Measurements from ENCODE around the gene HIGD2A.
A peak's percentile ranks its signal among the peaks of the same experiment; 100 is the strongest.

The HIGD2A gene

DNA sequence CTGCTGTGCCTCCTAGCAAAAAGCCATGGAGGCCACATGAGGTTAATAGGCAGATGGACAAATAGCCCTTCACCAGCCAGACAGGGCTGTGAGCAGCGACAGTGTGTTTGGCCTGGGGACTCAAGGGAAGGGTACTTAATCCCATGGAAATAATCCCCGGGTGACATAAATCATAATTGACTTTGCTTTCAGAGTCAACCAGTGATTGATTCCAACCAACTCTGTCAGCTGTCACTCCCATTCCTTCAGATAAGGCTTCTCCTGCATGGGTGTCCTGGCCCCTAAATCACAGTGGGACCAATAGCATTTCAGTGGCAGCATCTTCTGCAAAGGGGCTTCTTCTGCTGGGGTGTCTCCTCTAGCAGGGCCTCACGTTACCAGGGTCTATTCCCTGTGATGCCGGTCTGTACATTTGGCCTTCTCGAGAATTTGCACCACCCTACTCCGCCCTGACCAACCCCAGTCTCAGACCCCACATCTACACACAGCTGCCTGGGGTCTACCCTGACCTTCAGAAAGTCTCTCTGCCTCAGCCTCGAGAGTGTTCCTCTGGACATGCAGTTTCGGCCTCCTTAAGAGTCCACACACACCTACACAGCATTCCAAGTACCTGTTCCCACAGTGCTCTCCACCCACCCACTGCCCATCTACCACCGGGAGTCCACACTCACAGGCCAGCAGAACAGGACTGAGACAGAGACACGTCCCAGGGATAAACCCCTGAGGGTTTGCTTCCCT, 24.1 kb downstream of the HIGD2A start:
- H3K4me3 Mint-ChIP-seq: no peak overlapping the region
- no peak for DNase-seq
- no peaks in the 10 kb centered on the region for H3K9me3 Mint-ChIP-seq
- H3K4me1 Mint-ChIP-seq: peaks cover 33 to 48% of the 10 kb centered on the region in 2 donors
- no peak overlapping the region for H3K27ac Mint-ChIP-seq
- H3K27me3 Mint-ChIP-seq: no peaks in the 10 kb centered on the region
- H3K36me3 Mint-ChIP-seq: peaks cover 11 to 18% of the 10 kb centered on the region in 2 donors
- ATAC-seq (replicated peaks): no peak

DNA sequence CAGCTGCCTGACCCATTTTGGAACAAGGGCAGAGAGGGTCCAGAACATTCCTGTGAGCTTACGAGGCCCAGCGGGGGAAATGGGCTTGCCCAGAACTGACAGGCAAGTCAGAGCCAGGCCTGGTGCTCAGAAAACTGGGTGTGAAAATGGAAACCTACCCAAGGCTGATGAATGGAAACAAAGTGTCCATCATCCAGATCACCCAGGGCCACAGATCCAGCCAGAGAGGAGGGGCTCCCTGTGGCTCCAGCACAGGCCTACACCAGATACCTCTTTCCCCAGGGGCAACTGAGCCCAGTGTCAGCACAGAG, 24.7 kb downstream of the HIGD2A start:
- peaks cover 33 to 48% of the 10 kb centered on the region in 2 donors for H3K4me1 Mint-ChIP-seq
- no peak for DNase-seq

DNA sequence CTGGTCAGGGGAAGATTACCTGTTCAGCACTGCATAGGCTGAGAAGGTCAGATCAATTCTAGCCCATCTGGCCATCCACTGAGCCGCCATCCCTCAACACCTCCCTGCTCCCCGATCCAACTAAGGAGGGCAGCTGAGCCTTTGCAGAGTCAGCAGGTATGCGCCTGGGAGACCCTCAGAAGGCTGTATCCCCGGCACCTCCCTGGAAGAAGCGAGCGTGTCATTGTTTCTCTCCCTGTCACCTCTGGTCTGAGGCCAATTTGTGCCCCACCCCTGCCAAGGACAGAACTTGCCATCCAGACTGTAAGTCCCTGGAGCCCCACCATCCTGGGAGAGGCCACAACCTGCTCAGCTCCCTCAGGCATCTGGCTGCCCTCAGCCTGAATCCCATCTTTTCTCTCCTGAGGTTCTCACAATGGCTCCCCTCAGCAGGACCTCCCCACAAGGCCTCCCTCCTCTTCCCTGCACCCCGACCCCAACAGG, 25.2 kb downstream of the HIGD2A start:
- no peaks in the 10 kb centered on the region for H3K27me3 Mint-ChIP-seq
- peaks cover 33 to 48% of the 10 kb centered on the region in 2 donors for H3K4me1 Mint-ChIP-seq
- H3K27ac Mint-ChIP-seq: no peak overlapping the region
- ATAC-seq (replicated peaks): no peak
- no peak for DNase-seq
- no peaks in the 10 kb centered on the region for H3K9me3 Mint-ChIP-seq
- H3K36me3 Mint-ChIP-seq: peaks cover 11 to 18% of the 10 kb centered on the region in 2 donors
- no peak overlapping the region for H3K4me3 Mint-ChIP-seq

More for the DNA sequence above, 24.7 kb downstream of the HIGD2A start:
- no peak for ATAC-seq (replicated peaks)
- Mint-ChIP-seq H3K27ac (no peak overlapping the region), H3K27me3 (no peaks in the 10 kb centered on the region), H3K9me3 (no peaks in the 10 kb centered on the region), H3K36me3 (peaks cover 11 to 18% of the 10 kb centered on the region in 2 donors), H3K4me3 (no peak overlapping the region)

DNA sequence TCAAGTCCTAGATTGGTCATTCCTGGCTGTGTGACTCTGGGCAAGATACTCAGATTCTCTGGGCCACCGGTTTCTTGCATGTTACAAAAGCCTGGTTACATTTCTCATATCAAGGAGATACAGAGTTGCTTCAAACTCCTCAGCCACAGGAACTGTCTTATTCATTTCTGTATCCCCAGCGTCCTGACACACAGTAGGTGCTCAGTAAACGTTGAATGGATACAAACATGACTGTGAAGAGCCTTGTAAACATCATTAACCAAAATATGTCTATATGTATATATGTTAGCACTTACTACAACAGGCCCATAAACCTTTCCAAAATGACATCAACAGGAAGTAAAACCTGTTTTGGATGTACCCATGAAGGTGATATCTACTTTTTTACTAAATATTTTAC, 26.2 kb downstream of the HIGD2A start:
- Mint-ChIP-seq H3K9me3 (no peaks in the 10 kb centered on the region), H3K4me1 (peaks cover 33 to 48% of the 10 kb centered on the region in 2 donors), H3K27ac (peak overlapping the region; percentile 37), H3K4me3 (no peak overlapping the region), H3K27me3 (no peaks in the 10 kb centered on the region), H3K36me3 (peaks cover 11 to 17% of the 10 kb centered on the region in 2 donors)
- no peak for ATAC-seq (replicated peaks)
- no peak for DNase-seq

DNA sequence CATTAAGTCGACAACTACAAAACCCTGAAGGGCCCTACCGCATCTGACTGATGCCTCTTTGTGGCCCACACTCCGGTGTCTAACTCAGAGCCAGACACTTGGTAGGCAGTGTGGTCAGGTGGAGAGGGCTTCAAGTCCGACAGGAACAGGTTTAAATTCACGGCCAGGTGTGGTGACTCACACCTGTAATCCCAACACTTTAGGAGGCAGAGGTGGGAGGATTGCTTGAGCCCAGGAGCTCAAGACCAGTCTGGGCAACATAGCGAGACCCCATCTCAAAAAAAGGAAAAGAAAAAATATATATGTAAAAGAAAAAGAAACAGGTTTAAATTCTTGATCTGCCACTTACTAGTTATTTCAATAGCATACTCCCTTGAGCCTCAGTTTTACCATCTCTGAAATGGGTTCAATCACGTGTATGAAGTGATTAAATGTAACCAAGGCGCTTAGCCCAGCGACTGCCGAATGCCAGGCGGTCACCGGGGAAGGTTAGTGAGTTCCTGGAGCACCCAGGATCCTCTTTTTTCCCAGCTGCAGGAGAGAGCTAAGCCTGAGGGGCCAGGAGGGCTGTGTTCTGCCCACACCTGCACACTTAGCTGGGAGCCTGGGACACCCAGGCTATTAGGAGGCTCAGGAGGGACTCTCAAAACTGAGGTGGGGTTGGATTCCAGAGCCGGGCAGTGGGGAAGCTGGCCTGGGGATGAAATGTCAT, 26.8 kb downstream of the HIGD2A start:
- Mint-ChIP-seq H3K27ac (peak overlapping the region; percentile 59), H3K36me3 (peaks cover 6 to 12% of the 10 kb centered on the region in 2 donors), H3K4me3 (peak overlapping the region; percentile 84 to 86), H3K9me3 (no peaks in the 10 kb centered on the region), H3K27me3 (no peaks in the 10 kb centered on the region), H3K4me1 (peaks cover 33 to 48% of the 10 kb centered on the region in 2 donors)
- DNase-seq: no peak
- peak in 1 of 2 donors; percentile 2 for ATAC-seq (replicated peaks)

DNA sequence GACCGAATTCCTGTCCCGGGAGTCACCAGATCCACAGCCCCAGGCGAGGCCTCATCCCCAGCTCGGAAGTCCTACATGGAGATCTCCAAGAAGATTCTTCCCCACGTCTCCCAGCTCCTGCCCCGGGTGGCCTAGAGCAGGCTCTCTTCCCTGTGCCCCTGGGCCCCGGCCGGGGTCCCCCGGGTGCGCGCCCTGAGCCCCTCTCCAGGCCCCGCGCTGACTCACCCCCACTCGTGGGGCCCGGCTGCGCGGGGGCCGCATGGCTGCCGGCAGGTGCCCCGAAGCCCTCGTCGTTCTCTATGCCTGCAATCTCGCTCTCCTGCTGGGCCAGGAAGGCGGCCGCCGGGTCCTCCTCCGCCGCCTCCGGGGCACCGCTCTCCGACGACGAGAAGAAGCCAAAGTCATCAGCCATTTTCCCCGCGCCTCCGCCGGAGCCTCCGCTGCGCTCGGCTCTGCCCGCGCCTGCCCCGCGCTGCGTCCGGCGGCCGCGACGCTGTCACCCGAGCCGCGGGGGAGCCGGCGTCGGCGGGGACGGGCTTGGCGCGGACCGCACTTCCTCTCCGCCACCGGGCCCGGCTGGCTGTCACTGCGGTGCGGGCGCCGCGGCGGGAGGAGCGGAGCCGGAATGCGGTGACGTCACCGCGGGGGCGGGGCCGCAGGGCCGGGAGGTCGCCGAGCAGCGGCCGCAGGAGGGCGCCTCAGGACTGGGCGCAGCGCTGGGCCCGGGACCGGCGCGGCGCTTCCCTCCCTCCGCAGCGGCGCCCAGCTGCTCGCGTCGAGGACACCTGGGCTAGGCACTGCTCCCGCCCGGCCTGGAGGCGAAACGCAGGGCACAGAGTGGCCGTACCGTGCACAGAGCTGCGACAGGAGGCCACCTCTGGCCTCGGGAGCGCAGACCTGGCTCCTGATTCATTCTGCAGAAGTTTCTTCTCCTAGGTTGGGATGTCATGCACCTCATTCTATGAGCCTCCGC, 27.7 kb downstream of the HIGD2A start, which contains the start of gene CLTB:
TSS of gene CLTB (minus strand) at position 588 of the 973 bp plus-strand sequence. CDS start at position 412, 176 bp downstream.
- peak; percentile 68 for DNase-seq
- Mint-ChIP-seq H3K4me3 (peak within 1 kb of the TSS; percentile 84 to 86), H3K36me3 (peaks cover 2 to 9% of the 10 kb centered on the region in 2 donors), H3K27ac (peak within 1 kb of the TSS; percentile 90), H3K4me1 (peaks cover 27 to 41% of the 10 kb centered on the region in 2 donors), H3K27me3 (peaks cover 0 to 2% of the 10 kb centered on the region in 2 donors), H3K9me3 (peaks cover 2% of the 10 kb centered on the region in 2 donors)
- peak; percentile 98 to 99 for ATAC-seq (replicated peaks)

DNA sequence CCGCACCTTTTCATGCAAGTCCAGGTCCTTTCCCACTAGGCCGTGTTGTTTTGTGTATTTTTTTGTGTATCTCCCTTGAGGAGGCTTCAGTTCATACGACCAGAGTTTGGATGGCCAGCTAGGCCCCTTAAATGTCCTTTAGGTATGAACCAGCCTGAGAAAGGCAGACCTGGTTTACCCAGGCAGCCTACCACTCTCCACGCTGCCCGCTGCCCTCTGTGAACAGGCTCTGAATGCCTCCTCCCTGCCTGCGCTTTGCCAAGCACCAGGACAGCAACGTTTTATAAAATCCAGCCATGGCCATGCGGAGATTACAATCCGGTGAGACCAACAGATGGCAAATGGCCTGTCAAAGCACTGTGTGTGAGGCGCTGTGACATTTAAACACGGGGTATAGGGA, 28.4 kb downstream of the HIGD2A start:
- peaks cover 0 to 7% of the 10 kb centered on the region in 2 donors for H3K27me3 Mint-ChIP-seq
- H3K27ac Mint-ChIP-seq: peak overlapping the region; percentile 71
- DNase-seq (no peak), ATAC-seq (replicated peaks) (no peak)
- peaks cover 0 to 3% of the 10 kb centered on the region in 2 donors for H3K36me3 Mint-ChIP-seq
- H3K4me1 Mint-ChIP-seq: peaks cover 24 to 34% of the 10 kb centered on the region in 2 donors
- H3K9me3 Mint-ChIP-seq: peaks cover 2 to 4% of the 10 kb centered on the region in 2 donors
- peak overlapping the region; percentile 72 to 84 for H3K4me3 Mint-ChIP-seq

DNA sequence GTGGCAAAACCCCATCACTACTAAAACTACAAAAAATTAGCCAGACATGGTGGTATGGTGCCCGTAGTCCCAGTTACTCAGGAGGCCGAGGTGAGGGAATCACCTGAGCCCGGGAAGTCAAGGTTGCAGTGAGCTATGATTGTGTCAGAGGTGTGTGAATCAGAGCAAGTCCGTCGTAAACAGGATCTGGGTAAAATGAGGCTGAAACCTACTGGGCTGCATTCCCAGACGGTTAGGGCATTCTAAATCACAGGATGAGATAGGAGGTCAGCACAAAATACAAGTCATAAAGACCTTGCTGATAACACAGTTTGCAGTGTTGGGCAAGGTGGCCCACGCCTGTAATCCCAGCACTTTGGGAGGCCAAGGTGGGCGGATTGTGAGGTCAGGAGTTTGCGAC, 29.7 kb downstream of the HIGD2A start:
- Mint-ChIP-seq H3K4me3 (no peak overlapping the region), H3K36me3 (no peaks in the 10 kb centered on the region), H3K9me3 (peaks cover 2 to 4% of the 10 kb centered on the region in 2 donors), H3K27ac (no peak overlapping the region), H3K4me1 (peaks cover 17 to 30% of the 10 kb centered on the region in 2 donors), H3K27me3 (peaks cover 0 to 17% of the 10 kb centered on the region in 2 donors)
- no peak for DNase-seq
- ATAC-seq (replicated peaks): no peak

DNA sequence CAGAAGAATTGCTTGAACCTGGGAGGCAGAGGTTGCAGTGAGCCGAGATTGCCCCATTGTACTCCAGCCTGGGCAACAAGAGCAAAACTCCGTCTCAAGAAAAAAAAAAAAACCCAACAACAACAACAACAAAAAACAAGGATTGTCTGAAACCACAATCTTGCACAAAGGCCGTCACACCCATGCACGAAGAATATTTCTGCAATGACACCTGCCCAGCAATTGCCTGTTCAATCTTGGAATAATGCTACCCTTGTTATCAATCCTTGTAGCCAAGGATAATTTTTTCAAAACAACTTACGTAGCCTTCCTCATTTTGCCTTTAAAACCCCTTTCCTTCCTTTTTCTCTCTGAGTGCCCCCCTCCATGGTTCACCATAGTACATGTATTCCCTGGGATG, 31.5 kb downstream of the HIGD2A start:
- no peaks in the 10 kb centered on the region for H3K36me3 Mint-ChIP-seq
- H3K9me3 Mint-ChIP-seq: peaks cover 2 to 4% of the 10 kb centered on the region in 2 donors
- H3K4me1 Mint-ChIP-seq: peaks cover 11 to 15% of the 10 kb centered on the region in 2 donors
- H3K27me3 Mint-ChIP-seq: peaks cover 0 to 17% of the 10 kb centered on the region in 2 donors
- no peak overlapping the region for H3K4me3 Mint-ChIP-seq
- ATAC-seq (replicated peaks) (no peak), DNase-seq (no peak)
- no peak overlapping the region for H3K27ac Mint-ChIP-seq

DNA sequence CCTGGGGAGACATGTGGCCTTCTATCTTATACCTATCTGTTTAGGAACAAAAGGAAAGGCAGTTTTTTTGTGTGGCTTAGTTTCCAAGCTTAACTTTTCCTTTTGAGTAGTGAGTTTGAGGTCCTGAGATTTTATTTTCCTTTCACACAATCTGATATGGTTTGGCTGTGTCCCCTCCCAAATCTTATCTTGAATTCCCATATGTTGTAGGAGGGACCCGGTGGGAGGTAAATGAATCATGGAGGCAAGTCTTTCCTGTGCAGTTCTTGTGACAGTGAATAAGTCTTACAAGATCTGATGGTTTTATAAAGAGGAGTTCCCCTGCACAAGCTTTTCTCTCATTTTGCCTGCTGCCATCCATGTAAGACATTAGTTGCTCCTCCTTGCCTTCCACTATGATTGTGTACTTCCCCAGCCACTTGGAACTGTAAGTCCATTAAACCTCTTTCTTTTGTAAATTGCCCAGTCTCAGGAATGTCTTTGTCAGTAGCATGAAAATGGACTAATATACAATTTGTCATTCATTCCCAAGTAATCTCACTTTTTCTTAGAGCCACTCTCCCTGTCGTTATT, 32.5 kb downstream of the HIGD2A start:
- no peak for DNase-seq
- ATAC-seq (replicated peaks): no peak

DNA sequence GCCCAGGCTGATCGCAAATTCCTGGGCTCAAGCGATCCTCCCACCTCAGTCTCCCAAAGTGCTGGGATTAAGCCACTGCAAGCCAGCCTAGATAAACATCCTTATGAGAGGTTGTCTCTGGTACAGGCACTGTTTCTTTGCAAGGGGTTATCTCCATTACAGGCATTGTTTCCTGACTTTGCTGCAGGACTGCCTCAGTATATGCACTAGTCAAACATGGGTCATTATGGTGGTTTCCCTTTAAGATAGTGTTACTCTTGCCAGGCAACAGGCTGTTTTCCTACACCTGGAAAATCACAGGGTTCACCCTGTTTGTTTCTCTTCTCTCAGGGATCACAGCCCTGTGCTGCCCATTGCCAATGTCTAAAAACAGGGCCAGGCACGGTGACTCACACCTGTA, 35.6 kb downstream of the HIGD2A start:
- H3K36me3 Mint-ChIP-seq: peaks cover 0 to 3% of the 10 kb centered on the region in 2 donors
- H3K4me1 Mint-ChIP-seq: no peaks in the 10 kb centered on the region
- no peak overlapping the region for H3K4me3 Mint-ChIP-seq
- peaks cover 0 to 17% of the 10 kb centered on the region in 2 donors for H3K27me3 Mint-ChIP-seq
- ATAC-seq (replicated peaks) (no peak), DNase-seq (no peak)
- no peak overlapping the region for H3K27ac Mint-ChIP-seq
- H3K9me3 Mint-ChIP-seq: peaks cover 4 to 5% of the 10 kb centered on the region in 2 donors

More for the DNA sequence above, 32.5 kb downstream of the HIGD2A start:
- H3K4me1 Mint-ChIP-seq: peaks cover 7 to 8% of the 10 kb centered on the region in 2 donors
- H3K27ac Mint-ChIP-seq: no peak overlapping the region
- H3K36me3 Mint-ChIP-seq: peaks cover 0 to 3% of the 10 kb centered on the region in 2 donors
- H3K4me3 Mint-ChIP-seq: no peak overlapping the region
- H3K27me3 Mint-ChIP-seq: peaks cover 0 to 17% of the 10 kb centered on the region in 2 donors
- H3K9me3 Mint-ChIP-seq: peaks cover 4 to 5% of the 10 kb centered on the region in 2 donors

DNA sequence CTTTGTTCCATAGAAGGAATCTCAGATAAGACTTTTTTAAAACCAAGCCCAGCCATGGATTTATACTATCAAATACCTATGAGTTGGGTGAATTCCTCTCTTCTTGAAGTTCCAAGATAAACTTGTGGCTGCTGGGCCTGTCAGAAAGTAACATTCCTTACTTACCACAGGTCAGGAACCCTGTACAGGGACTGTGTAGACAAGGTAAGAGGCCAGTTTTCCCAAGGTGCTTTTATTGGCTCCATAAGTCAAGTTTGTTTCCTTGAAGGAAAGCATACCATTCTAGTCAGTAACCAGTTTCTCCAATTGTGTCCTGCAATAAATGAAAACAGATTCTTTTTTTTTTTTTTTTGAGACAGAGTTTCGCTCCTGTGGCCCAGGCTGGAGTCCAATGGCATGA, 36.6 kb downstream of the HIGD2A start:
- H3K4me1 Mint-ChIP-seq: no peaks in the 10 kb centered on the region
- DNase-seq (no peak), ATAC-seq (replicated peaks) (no peak)
- peaks cover 0 to 17% of the 10 kb centered on the region in 2 donors for H3K27me3 Mint-ChIP-seq
- peaks cover 0 to 3% of the 10 kb centered on the region in 2 donors for H3K36me3 Mint-ChIP-seq
- no peak overlapping the region for H3K27ac Mint-ChIP-seq
- H3K9me3 Mint-ChIP-seq: peaks cover 4 to 5% of the 10 kb centered on the region in 2 donors
- H3K4me3 Mint-ChIP-seq: no peak overlapping the region

DNA sequence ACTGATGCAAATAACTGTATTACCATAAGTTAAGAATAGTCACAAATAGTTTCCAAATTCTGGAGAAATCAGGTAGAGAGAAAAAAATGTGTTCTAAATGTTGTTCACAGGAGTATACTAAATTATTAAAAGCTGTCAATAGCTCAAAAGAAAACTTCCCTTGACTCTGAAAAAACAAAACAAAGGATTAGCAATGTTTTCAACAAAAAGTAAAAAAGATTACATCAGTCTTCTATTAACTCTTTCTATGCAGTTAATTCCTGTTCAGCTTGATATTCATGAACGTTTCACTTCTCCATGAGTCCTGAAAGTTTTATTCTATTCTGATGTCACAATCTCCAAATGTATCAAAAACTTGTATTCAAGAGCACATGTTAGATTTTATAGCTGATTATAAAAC, 37.2 kb downstream of the HIGD2A start:
- Mint-ChIP-seq H3K4me3 (no peak overlapping the region), H3K27ac (peak overlapping the region; percentile 6), H3K4me1 (no peaks in the 10 kb centered on the region)

More for the DNA sequence above, 37.2 kb downstream of the HIGD2A start:
- peaks cover 4 to 5% of the 10 kb centered on the region in 2 donors for H3K9me3 Mint-ChIP-seq
- peaks cover 0 to 3% of the 10 kb centered on the region in 2 donors for H3K36me3 Mint-ChIP-seq
- peaks cover 0 to 17% of the 10 kb centered on the region in 2 donors for H3K27me3 Mint-ChIP-seq
- DNase-seq (no peak), ATAC-seq (replicated peaks) (no peak)

Measured in stimulated activated naive B cell treated with anti-CD40 and anti-IgM and Interleukin-4, amounts not matched to agents 10 μg/mL and 1 μg/mL and 100 μg/mL, for 72 hours (primary cell).